Measurements from ENCODE around the gene SPACA9. TPM values are rescaled to one million over a fixed set of nuclear protein-coding genes. Genes with fewer than 3 reads are reported as not detected.

Gene SPACA9
- total and polyA plus RNA-seq, 10 of the 15 experiments (the other 5 are each of a cell fraction or from before 2014, with no cell fraction given) = 0.68 to 2.9 (median 1.0) TPM

DNA sequence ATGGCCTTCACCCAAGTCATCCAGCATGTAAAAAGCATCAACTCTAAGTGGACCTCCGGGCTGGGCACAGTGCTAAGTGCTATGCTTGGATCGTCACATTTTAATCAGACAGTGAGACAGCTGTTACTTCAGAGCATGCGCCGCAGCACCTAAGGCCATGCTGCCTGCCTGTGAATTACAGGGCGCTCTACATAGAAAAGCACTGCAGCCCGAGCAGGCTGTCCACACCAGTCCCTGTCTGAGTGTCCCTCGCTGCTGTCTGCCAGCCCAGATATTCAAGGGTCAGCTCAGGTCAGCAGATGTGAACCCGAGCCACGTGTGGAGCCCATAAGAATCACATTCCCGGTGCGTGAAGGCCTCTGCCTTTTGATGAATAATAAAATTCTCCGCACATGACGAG, 37.7 kb upstream of the SPACA9 start:
- in situ Hi-C loops (cut with MboI) (no loop called here), intact Hi-C loops (cut with micrococcal nuclease; ENCODE audit: unreplicated experiment) (no loop called here)
- Histone ChIP-seq H2AFZ (ENCODE audit: control insufficient read depth, low read depth, low read length) (no peak overlapping the region), H3K36me3 (ENCODE audit: control insufficient read depth in 2 of 2, insufficient read depth in 2 of 2, low read length in 1 of 2) (no peaks in the 10 kb centered on the region), H3K4me1 (ENCODE audit: control insufficient read depth, insufficient read depth, low read length) (no peaks in the 10 kb centered on the region), H3K4me2 (ENCODE audit: control insufficient read depth, insufficient read depth) (no peak overlapping the region), H3K4me3 (no peak overlapping the region), H3K9me3 (replicated peaks; ENCODE audit: control insufficient read depth, insufficient read depth, low read length) (no peaks in the 10 kb centered on the region), H3K27me3 (replicated peaks in 1 of 2; ENCODE audit: control insufficient read depth in 2 of 2, insufficient read depth in 2 of 2, low read length in 1 of 2) (no peaks in the 10 kb centered on the region; a peak in 1 of 4 replicates), H4K20me1 (ENCODE audit: control insufficient read depth, insufficient read depth) (no peaks in the 10 kb centered on the region), H3K27ac (ENCODE audit: control insufficient read depth, insufficient read depth) (no peak overlapping the region), H3K79me2 (ENCODE audit: control insufficient read depth, insufficient read depth, low read length) (no peaks in the 10 kb centered on the region), H3K9ac (ENCODE audit: control insufficient read depth, insufficient read depth, low read length) (no peak overlapping the region)
- ATAC-seq = no peak
- ChIA-PET RAD21 (ENCODE audit: unreplicated experiment) (no interaction called here), POLR2A (no interaction called here), SMC1A (ENCODE audit: uncharacterized antibody, unreplicated experiment) (no interaction called here), CTCF (no interaction called here)
- no TSS peak for BruUV-seq (replicated peaks)
- FAIRE-seq = no peak
- no peak for DNase-seq (ENCODE audit: low read depth, low spot score)
- no peak for TF ChIP-seq KAT2A (conservative IDR thresholded peaks at IDR 0.05; ENCODE audit: control insufficient read depth, low read depth, low read length)
- no peak for TF ChIP-seq ATF7 (IDR thresholded peaks at IDR 0.05; ENCODE audit: low read depth)
- WGBS (ENCODE audit: insufficient coverage, insufficient replicate concordance, low lambda C conversion rate, missing lambda C conversion rate) = 45% methylated on average over 13 of the region's 13 CpGs

DNA sequence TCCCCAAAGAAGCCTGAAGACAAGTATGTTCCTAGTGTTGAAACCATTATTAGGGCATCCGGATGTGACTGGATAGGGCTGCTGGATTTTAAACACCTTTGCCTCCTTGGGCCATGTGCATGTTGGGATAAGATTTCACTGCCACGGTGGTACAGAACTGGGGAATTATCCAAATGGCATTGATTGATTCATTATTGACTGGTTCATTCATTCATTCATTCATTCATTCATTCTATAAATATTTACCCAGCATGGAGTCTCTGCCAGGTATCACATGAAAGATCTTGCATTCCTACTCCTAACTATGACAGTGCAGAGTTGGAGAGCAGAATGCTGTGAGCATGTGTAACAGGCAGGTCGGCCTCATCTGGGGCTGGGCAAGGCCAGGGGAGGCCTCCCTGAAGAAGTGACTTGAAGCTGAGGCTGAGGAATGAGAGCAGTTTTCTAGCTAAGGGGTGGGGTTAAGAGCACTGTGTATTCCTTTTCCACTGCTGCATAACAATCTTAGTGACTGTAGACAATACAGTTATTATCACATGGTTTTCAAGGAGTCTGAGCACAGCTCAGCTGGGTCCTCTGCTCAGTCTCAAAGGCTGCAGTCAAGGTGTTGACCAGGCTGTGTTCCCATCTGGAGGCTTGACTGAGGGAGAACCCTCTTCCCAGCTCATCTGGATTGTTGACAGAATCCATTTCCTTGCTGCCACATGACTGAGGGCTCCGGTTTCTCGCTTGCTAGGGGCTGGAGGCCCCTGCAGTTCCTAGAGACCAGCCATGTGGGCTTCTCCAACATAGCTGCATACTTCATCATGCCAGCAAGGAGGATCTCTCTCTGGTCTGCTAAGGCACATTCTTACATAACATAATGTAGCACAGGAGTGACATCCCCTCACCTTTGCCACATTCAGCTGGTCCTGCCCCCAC, 36.3 kb upstream of the SPACA9 start:
- CTCF ChIA-PET = no interaction called here
- in situ Hi-C loops (cut with MboI) = no loop called here
- no peak overlapping the region for H3K9ac ChIP-seq (ENCODE audit: control insufficient read depth, insufficient read depth, low read length)
- H4K20me1 ChIP-seq (ENCODE audit: control insufficient read depth, insufficient read depth) = no peaks in the 10 kb centered on the region
- H2AFZ ChIP-seq (ENCODE audit: control insufficient read depth, low read depth, low read length) = no peak overlapping the region
- RAD21 ChIA-PET (ENCODE audit: unreplicated experiment) = no interaction called here
- FAIRE-seq = no peak
- H3K4me1 ChIP-seq (ENCODE audit: control insufficient read depth, insufficient read depth, low read length) = no peaks in the 10 kb centered on the region
- DNase-seq (ENCODE audit: low read depth, low spot score) = no peak
- H3K9me3 ChIP-seq (replicated peaks; ENCODE audit: control insufficient read depth, insufficient read depth, low read length) = no peaks in the 10 kb centered on the region
- H3K27ac ChIP-seq (ENCODE audit: control insufficient read depth, insufficient read depth) = no peak overlapping the region
- H3K27me3 ChIP-seq (replicated peaks in 1 of 2; ENCODE audit: control insufficient read depth in 2 of 2, insufficient read depth in 2 of 2, low read length in 1 of 2) = no peaks in the 10 kb centered on the region; a peak in 1 of 4 replicates
- no peaks in the 10 kb centered on the region for H3K36me3 ChIP-seq (ENCODE audit: control insufficient read depth in 2 of 2, insufficient read depth in 2 of 2, low read length in 1 of 2)
- intact Hi-C loops (cut with micrococcal nuclease; ENCODE audit: unreplicated experiment) = no loop called here
- ATAC-seq = no peak
- no peak overlapping the region for H3K4me2 ChIP-seq (ENCODE audit: control insufficient read depth, insufficient read depth)
- H3K79me2 ChIP-seq (ENCODE audit: control insufficient read depth, insufficient read depth, low read length) = no peaks in the 10 kb centered on the region
- no TSS peak for BruUV-seq (replicated peaks)
- SMC1A ChIA-PET (ENCODE audit: uncharacterized antibody, unreplicated experiment) = no interaction called here
- no peak overlapping the region for H3K4me3 ChIP-seq
- WGBS (ENCODE audit: insufficient coverage, insufficient replicate concordance, low lambda C conversion rate, missing lambda C conversion rate) = 38% methylated on average over 5 of the region's 5 CpGs
- POLR2A ChIA-PET = no interaction called here
- no peak for TF ChIP-seq ATF7 (IDR thresholded peaks at IDR 0.05; ENCODE audit: low read depth)
- TF ChIP-seq, protein P1, sequence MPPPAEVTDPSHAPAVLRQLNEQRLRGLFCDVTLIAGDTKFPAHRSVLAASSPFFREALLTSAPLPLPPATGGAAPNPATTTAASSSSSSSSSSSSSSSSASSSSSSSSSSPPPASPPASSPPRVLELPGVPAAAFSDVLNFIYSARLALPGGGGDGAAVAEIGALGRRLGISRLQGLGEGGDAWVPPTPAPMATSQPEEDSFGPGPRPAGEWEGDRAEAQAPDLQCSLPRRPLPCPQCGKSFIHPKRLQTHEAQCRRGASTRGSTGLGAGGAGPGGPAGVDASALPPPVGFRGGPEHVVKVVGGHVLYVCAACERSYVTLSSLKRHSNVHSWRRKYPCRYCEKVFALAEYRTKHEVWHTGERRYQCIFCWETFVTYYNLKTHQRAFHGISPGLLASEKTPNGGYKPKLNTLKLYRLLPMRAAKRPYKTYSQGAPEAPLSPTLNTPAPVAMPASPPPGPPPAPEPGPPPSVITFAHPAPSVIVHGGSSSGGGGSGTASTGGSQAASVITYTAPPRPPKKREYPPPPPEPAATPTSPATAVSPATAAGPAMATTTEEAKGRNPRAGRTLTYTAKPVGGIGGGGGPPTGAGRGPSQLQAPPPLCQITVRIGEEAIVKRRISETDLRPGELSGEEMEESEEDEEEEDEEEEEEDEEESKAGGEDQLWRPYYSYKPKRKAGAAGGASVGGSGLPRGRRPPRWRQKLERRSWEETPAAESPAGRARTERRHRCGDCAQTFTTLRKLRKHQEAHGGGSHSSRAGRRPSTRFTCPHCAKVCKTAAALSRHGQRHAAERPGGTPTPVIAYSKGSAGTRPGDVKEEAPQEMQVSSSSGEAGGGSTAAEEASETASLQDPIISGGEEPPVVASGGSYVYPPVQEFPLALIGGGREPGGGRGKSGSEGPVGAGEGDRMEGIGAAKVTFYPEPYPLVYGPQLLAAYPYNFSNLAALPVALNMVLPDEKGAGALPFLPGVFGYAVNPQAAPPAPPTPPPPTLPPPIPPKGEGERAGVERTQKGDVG (CRISPR knock-in tag; IDR thresholded peaks at IDR 0.05) = no peak
- no peak for TF ChIP-seq HCFC1 (IDR thresholded peaks at IDR 0.05; ENCODE audit: low read length)
- no peak for TF ChIP-seq ZNF217 (IDR thresholded peaks at IDR 0.05)
- TF ChIP-seq POLR2A (IDR thresholded peaks at IDR 0.05; ENCODE audit: low read depth, low read length) = no peak
- TF ChIP-seq IKZF2 (IDR thresholded peaks at IDR 0.05) = no peak
- TF ChIP-seq LARP7 (IDR thresholded peaks at IDR 0.05) = no peak
- no peak for TF ChIP-seq RBBP5 (conservative IDR thresholded peaks at IDR 0.05)
- TF ChIP-seq GABPA (IDR thresholded peaks at IDR 0.05; ENCODE audit: low read depth) = no peak
- TF ChIP-seq NFIC (IDR thresholded peaks at IDR 0.05; ENCODE audit: low read depth, low read length) = no peak
- TF ChIP-seq, protein P2, sequence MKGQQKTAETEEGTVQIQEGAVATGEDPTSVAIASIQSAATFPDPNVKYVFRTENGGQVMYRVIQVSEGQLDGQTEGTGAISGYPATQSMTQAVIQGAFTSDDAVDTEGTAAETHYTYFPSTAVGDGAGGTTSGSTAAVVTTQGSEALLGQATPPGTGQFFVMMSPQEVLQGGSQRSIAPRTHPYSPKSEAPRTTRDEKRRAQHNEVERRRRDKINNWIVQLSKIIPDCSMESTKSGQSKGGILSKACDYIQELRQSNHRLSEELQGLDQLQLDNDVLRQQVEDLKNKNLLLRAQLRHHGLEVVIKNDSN (IDR thresholded peaks at IDR 0.05; ENCODE audit: borderline replicate concordance, extremely low read length, insufficient read depth, low read depth, low read length) = no peak
- TF ChIP-seq SMAD5 (IDR thresholded peaks at IDR 0.05; ENCODE audit: low read depth) = no peak
- no peak for TF ChIP-seq POLR2AphosphoS5 (IDR thresholded peaks at IDR 0.05; ENCODE audit: low read length)
- TF ChIP-seq SREBF2 (IDR thresholded peaks at IDR 0.05; ENCODE audit: low read length) = no peak
- TF ChIP-seq YBX1 (IDR thresholded peaks at IDR 0.05) = no peak

Measured in GM12878 (cell line).